ENCODE measurements around the gene SLC25A40.

The SLC25A40 gene

DNA sequence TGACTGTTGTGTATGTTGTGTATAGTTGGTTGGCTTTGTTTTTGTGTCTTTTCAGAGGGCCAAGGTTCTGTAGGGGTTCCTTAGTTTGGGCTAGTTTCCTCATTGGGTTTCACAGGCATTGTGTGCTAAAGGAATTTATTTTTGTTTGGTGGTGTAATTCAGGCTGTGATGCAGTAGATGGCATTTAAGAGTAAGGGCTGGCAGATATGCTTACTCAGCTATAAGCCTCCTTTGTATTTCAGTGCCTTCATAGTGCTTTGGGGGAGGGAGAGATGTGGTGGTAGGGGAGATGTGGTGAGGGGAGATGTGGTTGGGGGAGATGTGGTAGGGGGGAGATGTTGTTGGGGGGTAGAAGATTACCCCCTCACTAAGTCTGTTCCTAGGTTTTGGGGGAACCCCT, 91.7 kb downstream of the SLC25A40 start:
- no peak for DNase-seq (ENCODE audit: low read depth, low spot score)

Measured in iPS DF 19.7 (cell line).